Measurements from ENCODE around the gene PPT2. TPM values are rescaled to one million over a fixed set of nuclear protein-coding genes. Genes with fewer than 3 reads are reported as not detected.
"Not testable (repeated sequence)": the region's sequence is repeated elsewhere in the genome, so short reads cannot be mapped to it uniquely, and the experiment has no call there.

The PPT2 gene
- total RNA-seq, 1 donor from 2014 or later = 10.7 TPM

- intact Hi-C loops (cut with micrococcal nuclease) = not testable (repeated sequence)
Observed at GRCh38 chr6:32186151-32186840, 32.4 kb downstream of the PPT2 start.

- intact Hi-C loops (cut with micrococcal nuclease) = no loop called here
Observed at GRCh38 chr6:32187009-32187709, 33.2 kb downstream of the PPT2 start.

- intact Hi-C loops (cut with micrococcal nuclease) = not testable (repeated sequence)
Observed at GRCh38 chr6:32187725-32188380, 33.9 kb downstream of the PPT2 start.

GRCh38 chr6:32188381-32189068 lies 34.6 kb downstream of the PPT2 start:
- intact Hi-C loops (cut with micrococcal nuclease) = no loop called here

GRCh38 chr6:32189069-32189741 lies 35.3 kb downstream of the PPT2 start:
- intact Hi-C loops (cut with micrococcal nuclease) = no loop called here

GRCh38 chr6:32189742-32190053 lies 35.8 kb downstream of the PPT2 start:
- intact Hi-C loops (cut with micrococcal nuclease) = loop anchor here (1.0 to 10.0 kb wide), 3 partner anchors 11 to 1845 kb away; partner anchors contain the start of genes ATF6B, RNF5 and RPP21

- intact Hi-C loops (cut with micrococcal nuclease) = loop anchor here (1.0 to 10.0 kb wide), 3 partner anchors 12 to 1845 kb away; partner anchors contain the start of genes ATF6B, RNF5 and RPP21
Observed at GRCh38 chr6:32190054-32190851, 36.3 kb downstream of the PPT2 start, which contains the start of gene PBX2. Gene PBX2, minus strand, starts transcription at chr6:32190202. Its CDS starts 287 bp downstream, at chr6:32189915.

GRCh38 chr6:32190911-32191677 lies 37.2 kb downstream of the PPT2 start:
- intact Hi-C loops (cut with micrococcal nuclease) = loop anchor here (1.0 to 10.0 kb wide), 3 partner anchors 13 to 1846 kb away; partner anchors contain the start of genes ATF6B, RNF5 and RPP21

GRCh38 chr6:32191696-32192607 lies 38.0 kb downstream of the PPT2 start:
- intact Hi-C loops (cut with micrococcal nuclease) = loop anchor here (10.0 kb wide), 1 partner anchor 1847 kb away; the partner anchor contains the start of gene RPP21

- intact Hi-C loops (cut with micrococcal nuclease) = loop anchor here (10.0 kb wide), 1 partner anchor 1848 kb away; the partner anchor contains the start of gene RPP21
Observed at GRCh38 chr6:32192608-32193039, 38.7 kb downstream of the PPT2 start, which contains the start of gene GPSM3. Gene GPSM3, minus strand, starts transcription at chr6:32192643. Its CDS starts 130 bp downstream, at chr6:32192513.

GRCh38 chr6:32193096-32193495 lies 39.2 kb downstream of the PPT2 start:
- intact Hi-C loops (cut with micrococcal nuclease) = loop anchor here (10.0 kb wide), 1 partner anchor 1848 kb away; the partner anchor contains the start of gene RPP21

GRCh38 chr6:32194388-32194787 lies 40.4 kb downstream of the PPT2 start:
- intact Hi-C loops (cut with micrococcal nuclease) = loop anchor here (10.0 kb wide), 1 partner anchor 1850 kb away; the partner anchor contains the start of gene RPP21

- intact Hi-C loops (cut with micrococcal nuclease) = loop anchor here (1.0 to 10.0 kb wide), 7 partner anchors 17 to 1850 kb away; partner anchors contain the start of genes FKBPL, NELFE, PPT2 and PSMB9
Observed at GRCh38 chr6:32194825-32195651, 41.1 kb downstream of the PPT2 start.

GRCh38 chr6:32195652-32195901 lies 41.6 kb downstream of the PPT2 start:
- intact Hi-C loops (cut with micrococcal nuclease) = loop anchor here (1.0 to 10.0 kb wide), 7 partner anchors 17 to 1851 kb away; partner anchors contain the start of genes FKBPL, NELFE, PPT2 and PSMB9

GRCh38 chr6:32195902-32196681 lies 42.2 kb downstream of the PPT2 start:
- intact Hi-C loops (cut with micrococcal nuclease) = loop anchor here (1.0 to 10.0 kb wide), 7 partner anchors 18 to 1851 kb away; partner anchors contain the start of genes FKBPL, NELFE, PPT2 and PSMB9

Measured in T-helper 2 cell treated with Interferon-gamma antibody and Interleukin-4, amounts not matched to agents 100 ng/mL and 5 ng/mL, for 36 hours (primary cell).